NCI-H187 treated with DMSO at 0.1 percent for 48 hours (cell line): ENCODE data around the gene DNMT1.

Experiments used
- DNase-seq: peaks from one replicate; lab custom pipeline; 2025; lab: John Stamatoyannopoulos, UW

Gene DNMT1

DNA sequence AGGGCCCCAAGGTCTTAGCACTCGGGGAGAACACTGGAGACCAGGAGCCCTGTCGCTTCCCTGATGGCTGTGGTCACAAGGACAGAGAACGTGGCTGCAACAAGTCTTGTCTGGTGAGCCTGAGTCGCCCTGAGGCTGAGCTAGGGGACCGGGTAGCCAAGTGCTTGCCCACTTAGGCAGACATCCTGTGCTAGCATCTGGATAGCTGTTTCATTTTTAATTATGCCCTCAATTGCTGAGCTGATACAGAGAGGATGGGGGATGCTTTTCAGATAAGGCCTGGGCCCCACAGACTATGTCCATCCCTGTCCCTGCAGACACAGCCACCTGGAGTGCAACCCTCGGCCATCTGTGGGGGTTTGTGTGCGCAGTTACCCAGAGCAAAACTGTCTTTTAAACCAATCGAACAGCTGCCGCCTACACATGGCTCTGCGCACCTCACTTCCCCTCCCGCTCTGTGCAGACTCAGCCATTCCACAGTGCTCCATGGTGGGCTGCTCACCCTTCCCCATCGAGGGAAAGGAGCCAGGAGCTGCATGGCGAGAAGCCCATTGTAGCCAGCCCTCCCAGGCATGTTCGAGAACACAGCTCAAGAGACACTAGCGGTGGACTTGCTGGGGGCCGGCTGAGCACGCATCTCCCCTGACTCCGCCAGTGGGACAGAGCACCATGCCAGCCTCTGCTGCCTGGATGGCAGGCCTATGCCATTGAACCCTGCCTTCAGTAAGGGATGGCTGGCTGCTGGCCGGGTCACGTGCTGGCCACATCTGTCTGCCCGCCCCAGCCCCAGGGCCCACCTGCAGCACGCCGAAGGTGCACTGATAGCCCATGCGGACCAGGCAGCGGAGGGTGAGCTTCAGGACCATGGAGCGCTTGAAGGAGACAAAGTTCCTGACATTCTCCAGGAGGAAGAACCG is 55.6 kb downstream of the DNMT1 start:
- no peak for DNase-seq

DNA sequence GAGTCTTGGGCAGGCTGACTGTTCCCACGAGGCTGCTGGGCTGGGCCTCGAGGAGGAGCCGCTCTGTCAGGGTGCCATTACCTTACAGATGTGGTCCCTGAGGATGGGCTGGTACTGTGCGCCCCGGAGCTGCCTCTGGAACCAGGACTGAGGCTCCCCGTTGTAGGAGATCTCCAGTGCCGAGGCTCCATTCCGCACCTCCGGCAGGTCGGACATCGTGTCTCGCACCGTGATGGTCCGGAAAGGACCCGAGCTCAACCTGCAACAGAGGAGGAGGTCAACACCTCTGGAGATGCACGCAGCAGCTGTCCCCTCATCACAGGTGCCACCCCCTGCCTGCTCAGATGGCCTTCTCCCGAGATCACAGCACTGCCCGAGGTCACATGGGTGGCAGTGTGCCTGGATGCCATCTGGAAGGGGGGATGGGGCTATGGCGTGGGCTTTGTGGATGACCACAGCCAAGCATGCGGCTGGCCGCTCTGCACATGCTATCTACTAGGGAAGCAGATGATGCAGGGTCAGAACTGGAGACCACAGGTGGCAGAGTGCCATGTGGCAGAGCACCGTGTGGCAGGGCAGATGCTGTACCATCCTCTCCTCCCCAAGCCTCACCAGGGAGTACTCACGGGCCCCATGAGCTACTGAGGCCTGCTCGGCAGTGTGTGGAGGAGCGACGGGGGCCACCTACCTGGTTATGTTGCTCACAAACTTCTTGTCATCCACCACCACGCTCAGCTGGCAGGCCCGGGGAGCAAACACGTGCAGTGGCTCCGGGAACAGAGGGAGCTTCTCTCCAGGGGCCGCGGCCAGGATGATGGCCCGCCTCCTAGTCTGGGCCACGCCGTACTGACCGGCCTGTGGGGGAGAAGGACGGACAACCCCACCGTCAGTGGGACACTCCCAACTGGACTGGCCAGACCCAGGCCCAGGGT is 56.7 kb downstream of the DNMT1 start:
- DNase-seq: no peak

DNA sequence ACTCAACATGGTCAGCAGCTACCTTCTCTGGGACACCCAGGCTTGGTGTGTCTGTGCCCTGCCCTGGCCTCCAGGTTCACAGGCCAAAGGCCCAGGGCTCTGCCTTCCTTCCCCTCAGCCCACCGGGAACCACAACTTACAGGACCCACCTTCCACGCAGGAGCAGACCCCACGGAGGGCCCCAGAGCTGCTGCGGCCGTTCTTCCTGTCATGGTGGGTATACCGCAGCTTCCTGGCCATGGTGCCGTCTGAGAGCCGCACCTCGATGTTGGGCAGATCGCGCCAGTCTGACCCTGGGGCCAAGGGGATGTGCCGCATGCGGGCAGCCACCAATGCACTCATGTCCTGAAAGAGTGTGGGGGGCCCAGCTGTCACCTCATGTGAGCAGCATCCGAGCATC is 57.8 kb downstream of the DNMT1 start:
- no peak for DNase-seq

DNA sequence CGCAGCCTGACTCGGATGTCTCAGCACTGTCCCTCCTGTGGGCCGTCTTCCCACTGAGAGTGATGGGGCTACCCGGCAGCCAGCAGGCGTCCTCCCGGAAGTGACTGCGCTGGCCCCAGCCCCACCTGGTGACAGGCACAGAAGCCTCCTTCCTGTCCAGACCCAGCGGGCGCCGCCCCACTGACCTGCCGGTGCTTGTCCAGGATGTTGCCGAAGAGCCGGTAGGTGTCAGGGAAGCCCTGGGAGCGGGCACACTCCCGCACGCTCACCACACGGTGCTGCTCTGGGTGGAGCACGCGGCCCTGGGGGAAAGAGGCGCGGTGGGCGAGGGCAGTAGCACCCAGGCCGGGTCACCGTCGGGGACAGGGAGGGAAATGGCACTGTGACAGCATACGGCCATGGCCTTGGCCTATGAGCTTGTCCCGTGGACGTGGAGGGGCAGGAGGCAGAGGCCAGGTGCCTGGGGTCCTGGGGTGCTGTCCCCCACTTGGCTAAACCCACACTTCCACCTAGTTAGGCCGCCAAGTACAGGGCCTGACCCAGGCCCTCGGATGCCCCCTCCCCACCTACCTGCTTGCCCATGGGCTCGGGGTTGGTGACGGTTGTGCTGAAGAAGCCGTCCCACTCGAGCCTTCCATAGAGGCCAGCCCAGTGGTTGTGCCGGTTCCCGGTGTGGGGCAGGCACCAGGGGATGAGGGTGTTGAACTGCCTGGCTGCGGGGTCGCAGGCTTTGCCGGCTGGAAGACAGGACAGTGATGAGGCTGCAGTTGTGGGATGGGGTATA is 59.0 kb downstream of the DNMT1 start:
- no peak for DNase-seq

DNA sequence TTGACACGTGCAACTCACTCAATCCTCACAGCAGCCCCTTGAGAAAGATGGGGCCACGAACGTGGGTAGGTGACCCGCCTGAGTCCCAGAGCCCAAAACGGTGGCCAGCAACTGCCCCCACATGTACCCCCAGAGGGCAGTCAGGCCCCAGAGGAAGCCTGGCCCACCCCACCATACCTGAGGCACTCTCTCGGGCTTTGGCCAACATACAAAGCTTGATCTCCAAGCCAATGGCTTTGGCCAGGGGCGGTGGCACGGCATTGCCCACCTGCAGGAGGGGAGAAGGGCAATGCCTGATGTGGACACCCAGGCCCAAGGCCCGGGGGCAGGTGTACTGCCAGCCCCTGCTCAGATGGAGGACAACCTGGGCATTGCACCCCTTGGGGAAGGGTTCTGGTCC is 60.7 kb downstream of the DNMT1 start:
- DNase-seq: no peak

DNA sequence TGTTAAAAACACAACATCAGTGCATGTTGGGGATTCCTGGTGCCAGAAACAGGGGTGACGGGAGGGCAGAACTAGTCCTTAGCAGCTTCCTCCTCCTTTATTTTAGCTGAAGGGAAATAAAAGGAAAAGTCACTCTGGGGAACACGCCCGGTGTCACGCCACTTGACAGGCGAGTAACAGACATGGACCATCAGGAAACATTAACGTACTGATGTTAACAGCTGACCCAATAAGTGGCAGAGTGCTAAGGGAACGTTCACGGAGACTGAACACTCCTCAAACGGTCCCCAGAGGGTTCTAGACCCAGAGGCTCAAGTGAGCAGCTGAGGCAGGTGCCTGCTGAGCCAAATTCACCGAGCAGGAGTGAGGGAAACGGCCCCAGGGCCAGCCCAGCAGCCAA is 61.2 kb downstream of the DNMT1 start:
- DNase-seq: peak; percentile 64

DNA sequence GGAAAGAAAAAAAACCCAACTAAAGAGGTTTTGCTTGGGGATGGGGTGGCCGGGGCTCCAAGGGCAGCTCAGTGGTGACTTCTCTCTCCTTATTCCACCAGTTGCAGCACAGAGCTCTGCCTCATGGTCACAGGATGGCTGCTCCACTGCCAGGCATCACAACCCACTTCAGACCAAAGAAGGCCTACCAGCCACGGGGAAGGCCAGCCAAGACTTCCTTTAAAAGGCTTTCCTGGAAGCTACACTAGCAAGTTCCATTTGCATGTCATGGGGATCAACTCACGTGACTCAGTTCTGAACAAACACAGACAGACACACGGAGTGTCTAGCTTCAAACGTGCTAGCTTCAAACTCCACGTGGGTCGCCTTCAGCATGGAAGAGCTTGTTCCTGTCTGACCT is 61.8 kb downstream of the DNMT1 start:
- DNase-seq: no peak

DNA sequence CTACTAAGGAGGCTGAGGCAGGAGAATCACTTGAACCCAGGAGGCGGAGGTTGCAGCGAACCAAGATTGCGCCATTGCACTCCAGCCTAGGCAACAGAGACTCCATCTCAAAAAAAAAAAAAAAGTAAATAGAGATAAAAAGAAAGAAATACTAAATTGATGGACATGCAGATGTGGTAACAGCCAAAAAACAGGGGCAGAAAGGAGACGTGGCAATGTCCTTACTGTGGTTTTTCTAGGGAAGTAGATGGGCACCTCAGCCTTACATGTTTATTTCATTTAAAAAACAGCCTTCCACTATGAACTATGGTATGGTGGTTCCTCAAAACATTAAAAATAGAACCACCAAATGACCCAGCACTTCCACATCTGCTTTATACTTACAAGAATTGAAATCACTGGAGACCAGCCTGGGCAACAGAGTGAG is 68.5 kb downstream of the DNMT1 start:
- no peak for DNase-seq

DNA sequence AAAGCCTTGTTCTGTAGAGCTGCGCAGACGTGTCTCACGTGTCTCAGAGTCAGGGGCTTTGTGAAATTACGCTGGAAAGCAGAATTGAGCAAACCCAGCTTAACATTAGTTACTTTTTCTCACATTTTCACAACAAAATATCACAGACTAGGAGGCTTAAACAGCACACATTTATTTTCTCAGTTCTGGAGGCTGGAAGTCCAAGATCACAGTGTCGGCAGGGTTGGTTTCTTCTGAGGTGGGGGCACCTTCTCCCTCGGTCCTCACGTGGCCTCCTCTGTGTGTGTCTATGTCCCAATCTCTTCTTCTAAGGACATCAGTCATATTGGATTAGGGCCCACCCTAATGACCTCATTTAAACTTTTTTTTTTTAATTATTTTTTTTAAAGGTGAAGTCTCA is 70.3 kb downstream of the DNMT1 start:
- DNase-seq: no peak

DNA sequence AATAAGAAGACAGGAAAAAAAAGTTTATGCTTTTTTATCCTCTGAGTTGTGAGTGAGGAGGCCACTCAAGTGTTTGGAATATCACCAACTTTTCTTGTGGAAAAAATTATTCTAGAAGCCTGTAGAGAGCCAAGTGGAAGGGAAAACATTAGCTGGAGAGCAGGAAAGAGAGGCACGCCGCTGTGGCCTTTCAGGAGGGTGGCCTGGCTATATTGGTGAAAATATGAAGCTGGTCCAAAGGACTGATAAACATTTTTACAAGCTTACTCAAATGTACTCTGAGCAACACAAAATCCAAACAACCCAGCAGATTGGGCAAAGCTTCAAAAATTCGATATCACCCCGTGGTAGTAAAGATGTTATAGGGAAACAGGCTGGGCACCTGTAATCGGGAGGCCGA is 72.7 kb downstream of the DNMT1 start:
- no peak for DNase-seq

DNA sequence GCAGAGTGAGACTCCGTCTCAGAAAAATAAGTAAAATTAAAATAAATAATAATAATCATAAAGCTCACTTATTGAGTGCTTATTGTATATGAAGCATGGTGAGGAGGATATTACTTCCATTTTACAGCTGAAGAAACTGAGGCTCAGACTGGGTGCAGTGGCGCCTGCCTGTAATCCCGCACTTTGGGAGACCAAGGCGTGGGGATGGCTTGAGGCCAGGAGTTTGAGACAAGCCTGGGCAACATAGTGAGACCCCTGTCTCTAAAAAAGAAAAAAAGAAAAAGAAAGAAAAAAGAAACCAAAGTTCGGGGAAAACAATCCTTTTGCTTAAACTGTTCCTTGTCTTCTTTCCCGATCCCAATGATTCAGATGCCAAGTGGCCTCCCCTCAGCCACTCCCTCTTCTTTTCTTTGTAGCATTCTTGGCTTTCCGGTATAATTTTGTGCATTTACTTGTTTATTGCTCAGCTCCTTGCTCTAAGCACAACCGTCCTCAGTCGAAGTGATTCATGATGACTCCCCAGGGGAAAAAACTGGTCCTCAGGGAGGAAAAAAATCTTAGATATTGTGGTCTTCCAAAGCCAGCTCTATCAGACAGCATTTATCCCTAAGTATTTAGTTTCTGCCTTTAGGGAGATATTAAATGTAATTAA is 74.1 kb downstream of the DNMT1 start:
- no peak for DNase-seq

DNA sequence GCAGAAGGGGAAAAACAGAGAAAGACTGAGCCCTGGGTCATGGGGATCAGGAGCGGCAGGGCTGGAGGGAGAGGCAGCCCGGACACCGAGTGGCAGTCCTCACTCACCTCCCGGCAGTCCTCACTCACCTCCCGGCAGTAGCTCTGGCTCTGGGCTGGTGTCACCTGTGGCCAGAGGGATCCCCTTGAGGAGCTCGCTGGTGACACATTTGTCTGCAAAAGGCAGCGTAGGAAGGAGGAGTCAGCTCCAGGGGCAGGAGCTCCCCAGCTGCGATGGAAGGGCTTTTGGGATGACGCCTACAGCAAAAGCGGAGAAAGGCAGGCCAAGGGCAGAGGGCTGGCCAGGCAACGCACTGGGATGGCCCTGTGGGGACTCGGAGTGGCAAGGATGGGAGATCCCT is 75.8 kb downstream of the DNMT1 start:
- DNase-seq: no peak

DNA sequence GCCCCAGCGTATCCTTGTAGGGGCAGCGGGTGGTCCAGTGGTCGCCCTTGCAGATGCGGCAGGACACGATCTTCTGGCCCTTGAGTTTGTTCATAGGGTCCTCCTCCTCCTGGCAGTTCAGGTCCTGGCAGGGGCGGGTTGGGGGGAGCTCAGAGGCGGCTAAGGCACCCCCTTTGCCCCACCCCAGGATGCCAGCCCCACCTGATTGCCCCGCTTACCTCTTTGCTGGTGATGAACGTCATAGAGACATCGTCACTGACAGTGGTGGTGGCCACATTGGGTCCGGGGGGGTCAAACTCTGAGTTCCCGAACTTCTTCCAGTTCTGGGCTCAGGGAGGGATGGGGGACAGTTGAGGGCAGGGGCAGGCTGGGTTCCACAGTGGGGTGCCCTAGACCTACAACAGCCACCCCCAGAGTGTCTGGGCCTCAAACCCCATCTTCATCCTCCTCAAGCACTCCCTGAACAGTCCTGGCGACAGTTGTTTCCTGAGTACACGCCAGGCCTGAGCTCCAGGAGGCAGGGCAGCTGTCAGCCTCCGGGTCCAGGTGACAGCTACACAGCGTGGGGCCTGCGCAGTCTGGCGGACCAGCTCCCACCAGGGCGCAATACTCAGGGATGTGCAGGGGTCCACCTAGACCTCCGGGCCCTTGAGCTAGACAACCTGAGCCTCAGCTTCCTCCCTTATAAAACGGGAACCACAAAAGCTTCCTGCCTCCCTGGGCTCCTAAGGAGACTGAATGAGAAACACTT is 77.7 kb downstream of the DNMT1 start:
- DNase-seq: no peak

DNA sequence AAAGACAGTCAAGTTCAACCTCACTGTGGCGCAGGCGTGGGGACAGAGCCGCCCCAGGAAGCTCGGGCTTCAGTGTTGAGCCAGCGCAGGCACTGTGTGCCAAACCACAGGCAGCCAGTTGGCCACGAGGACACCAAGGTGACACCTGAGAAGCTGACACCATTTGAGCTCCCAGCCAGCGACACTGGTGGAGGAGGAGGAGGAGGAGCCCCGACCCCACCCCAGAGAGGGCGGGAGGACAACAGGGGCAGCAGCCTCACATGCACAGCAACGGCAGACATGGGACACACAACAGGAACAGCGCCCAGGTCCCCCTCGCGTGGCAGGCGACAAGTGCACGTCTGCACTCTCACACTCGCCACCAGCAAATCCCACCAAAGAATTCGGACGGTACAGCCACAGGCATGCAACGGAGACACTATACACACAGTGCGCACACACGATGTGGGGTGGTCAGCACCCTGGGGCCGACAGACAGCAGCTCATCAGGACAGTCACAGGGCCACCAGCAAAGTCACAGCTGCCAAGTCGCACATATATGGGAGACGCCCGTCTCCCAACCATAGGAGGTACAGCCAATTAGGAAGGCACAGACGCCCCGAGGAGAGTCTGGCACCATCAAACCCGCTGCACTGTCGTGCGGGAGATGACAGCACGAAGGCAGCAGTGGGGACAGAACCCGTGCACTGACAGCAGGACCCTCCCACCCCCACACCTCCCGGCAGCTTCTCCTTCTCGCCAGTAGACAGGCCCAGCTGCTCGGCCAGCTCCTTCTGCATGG is 78.5 kb downstream of the DNMT1 start:
- DNase-seq: no peak

DNA sequence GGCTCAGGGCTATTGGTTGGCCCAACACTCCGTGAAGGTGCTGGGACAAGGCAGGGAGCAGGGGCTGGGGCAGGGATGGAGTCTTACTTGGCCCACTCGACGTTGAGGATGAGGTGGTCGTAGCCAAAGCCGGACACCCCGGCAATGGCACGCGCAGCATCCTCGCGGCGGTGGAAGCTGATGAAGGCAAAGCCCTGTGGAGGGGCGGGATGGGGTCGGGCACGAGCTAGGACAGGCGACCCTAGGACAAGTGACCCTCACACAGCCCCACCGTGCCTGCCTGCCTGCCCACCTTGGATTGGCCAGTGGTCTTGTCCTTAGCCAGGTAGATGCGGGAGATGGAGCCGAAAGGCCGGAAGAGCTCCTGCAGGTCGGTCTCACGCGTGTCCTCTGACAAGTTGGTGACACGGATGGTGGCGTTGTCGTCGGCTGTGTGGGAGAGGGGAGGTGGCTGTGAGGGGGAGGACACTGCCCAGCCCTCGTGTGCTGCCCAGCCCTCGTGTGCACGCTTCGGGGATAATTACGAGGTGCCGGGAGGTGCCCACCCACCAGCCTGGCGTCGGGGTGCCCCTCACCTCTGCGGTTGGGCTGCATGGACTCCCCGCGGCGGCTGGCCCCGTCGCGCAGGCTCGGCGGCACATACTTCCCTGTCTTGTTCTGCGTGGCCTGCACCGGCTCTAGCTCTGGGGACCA is 79.2 kb downstream of the DNMT1 start:
- no peak for DNase-seq

DNA sequence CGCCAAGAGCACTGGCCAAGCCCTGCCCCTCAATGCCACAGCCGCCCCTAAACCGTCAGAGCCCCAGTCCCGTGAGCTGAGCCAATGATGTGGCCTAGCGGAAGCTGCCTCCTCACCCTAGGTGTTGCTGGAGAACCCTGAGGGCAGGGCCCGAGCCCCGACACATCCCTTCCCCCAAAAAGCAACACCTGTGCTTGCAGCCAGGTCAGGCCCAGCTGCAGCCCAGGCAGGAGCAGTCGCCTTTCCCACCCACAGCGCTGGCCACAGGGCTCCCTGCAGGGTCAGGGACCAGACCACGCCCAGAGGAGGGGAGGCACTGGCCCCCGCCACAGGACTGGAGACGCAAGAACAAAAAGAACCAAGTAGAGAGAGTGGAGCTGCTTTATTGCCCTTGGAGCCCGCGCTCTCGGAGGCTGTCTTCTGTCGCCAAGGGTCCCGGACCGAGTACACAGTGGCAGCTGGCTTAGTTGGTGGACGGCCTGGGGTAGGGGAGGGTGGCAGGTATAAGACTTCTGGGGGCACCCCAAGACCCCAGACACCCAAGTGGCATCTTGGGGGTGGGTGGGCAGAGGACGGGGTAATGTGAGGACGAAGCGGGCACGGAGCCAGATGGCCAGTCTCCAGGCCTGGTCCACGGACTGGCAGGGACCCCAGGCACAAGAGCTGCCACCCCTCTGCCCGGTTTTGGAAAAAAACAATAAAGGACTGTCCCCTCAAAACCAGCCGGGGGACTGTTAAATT is 79.9 kb downstream of the DNMT1 start:
- no peak for DNase-seq

DNA sequence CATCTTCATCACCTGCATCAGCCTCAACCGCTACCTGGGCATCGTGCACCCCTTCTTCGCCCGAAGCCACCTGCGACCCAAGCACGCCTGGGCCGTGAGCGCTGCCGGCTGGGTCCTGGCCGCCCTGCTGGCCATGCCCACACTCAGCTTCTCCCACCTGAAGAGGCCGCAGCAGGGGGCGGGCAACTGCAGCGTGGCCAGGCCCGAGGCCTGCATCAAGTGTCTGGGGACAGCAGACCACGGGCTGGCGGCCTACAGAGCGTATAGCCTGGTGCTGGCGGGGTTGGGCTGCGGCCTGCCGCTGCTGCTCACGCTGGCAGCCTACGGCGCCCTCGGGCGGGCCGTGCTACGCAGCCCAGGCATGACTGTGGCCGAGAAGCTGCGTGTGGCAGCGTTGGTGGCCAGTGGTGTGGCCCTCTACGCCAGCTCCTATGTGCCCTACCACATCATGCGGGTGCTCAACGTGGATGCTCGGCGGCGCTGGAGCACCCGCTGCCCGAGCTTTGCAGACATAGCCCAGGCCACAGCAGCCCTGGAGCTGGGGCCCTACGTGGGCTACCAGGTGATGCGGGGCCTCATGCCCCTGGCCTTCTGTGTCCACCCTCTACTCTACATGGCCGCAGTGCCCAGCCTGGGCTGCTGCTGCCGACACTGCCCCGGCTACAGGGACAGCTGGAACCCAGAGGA is 80.6 kb downstream of the DNMT1 start:
- DNase-seq: no peak

DNA sequence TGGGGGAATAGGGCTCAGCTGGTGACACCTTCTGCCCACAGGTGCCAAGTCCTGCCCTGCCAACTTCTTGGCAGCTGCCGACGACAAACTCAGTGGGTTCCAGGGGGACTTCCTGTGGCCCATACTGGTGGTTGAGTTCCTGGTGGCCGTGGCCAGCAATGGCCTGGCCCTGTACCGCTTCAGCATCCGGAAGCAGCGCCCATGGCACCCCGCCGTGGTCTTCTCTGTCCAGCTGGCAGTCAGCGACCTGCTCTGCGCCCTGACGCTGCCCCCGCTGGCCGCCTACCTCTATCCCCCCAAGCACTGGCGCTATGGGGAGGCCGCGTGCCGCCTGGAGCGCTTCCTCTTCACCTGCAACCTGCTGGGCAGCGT is 81.2 kb downstream of the DNMT1 start:
- no peak for DNase-seq
